ENCODE results near the gene SLC22A17. TPM values are rescaled to one million over a fixed set of nuclear protein-coding genes. Genes with fewer than 3 reads are reported as not detected.
A peak's percentile ranks its signal among the peaks of the same experiment; 100 is the strongest.

Gene SLC22A17
- total and polyA plus RNA-seq, 2 of the 13 experiments (the other 11 are each of a cell fraction or from before 2014, with no cell fraction given) = 0.95 to 1.1 TPM

GRCh38 chr14:23301288-23301968 lies 51.3 kb downstream of the SLC22A17 start (continued):
- peak; percentile 71 for TF ChIP-seq NFAT5 (CRISPR knock-in tag; IDR thresholded peaks at IDR 0.05)
- TF ChIP-seq AGO1 (IDR thresholded peaks at IDR 0.05; ENCODE audit: low read depth, low read length, poor library complexity, severe bottlenecking) = peak; percentile 89
- no peak; the same call in 1 of the 2 replicates for TF ChIP-seq ISX (CRISPR knock-in tag; conservative IDR thresholded peaks at IDR 0.05)
- TF ChIP-seq MLX (CRISPR knock-in tag; IDR thresholded peaks at IDR 0.05) = peak; percentile 90
- TF ChIP-seq SPEN (CRISPR knock-in tag; IDR thresholded peaks at IDR 0.05; ENCODE audit: low read depth) = peak; percentile 96
- peak; percentile 98 for TF ChIP-seq HOXA3 (CRISPR knock-in tag; IDR thresholded peaks at IDR 0.05)
- 0 out of 2 replicates have a peak, but pooled peaks have one; percentile 61 for TF ChIP-seq ZNF720 (CRISPR knock-in tag; IDR thresholded peaks at IDR 0.05)
- TF ChIP-seq PTBP1 (IDR thresholded peaks at IDR 0.05; ENCODE audit: low read depth, low read length, poor library complexity, severe bottlenecking) = peak; percentile 90
- TF ChIP-seq CENPT (CRISPR knock-in tag; IDR thresholded peaks at IDR 0.05; ENCODE audit: low read depth) = peak; percentile 92
- TF ChIP-seq IRX3 (CRISPR knock-in tag; IDR thresholded peaks at IDR 0.05; ENCODE audit: borderline replicate concordance, low read depth) = peak; percentile 62; the same call in 1 of the 2 replicates
- TF ChIP-seq CREB1 (IDR thresholded peaks at IDR 0.05) = peak; percentile 84
- no peak for TF ChIP-seq CREB1 (CRISPR knock-in tag; IDR thresholded peaks at IDR 0.05)
- TF ChIP-seq, protein P1, sequence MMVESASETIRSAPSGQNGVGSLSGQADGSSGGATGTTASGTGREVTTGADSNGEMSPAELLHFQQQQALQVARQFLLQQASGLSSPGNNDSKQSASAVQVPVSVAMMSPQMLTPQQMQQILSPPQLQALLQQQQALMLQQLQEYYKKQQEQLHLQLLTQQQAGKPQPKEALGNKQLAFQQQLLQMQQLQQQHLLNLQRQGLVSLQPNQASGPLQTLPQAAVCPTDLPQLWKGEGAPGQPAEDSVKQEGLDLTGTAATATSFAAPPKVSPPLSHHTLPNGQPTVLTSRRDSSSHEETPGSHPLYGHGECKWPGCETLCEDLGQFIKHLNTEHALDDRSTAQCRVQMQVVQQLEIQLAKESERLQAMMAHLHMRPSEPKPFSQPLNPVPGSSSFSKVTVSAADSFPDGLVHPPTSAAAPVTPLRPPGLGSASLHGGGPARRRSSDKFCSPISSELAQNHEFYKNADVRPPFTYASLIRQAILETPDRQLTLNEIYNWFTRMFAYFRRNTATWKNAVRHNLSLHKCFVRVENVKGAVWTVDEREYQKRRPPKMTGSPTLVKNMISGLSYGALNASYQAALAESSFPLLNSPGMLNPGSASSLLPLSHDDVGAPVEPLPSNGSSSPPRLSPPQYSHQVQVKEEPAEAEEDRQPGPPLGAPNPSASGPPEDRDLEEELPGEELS (CRISPR knock-in tag; IDR thresholded peaks at IDR 0.05) = peak; percentile 78
- no peak for TF ChIP-seq ZNF326 (CRISPR knock-in tag; IDR thresholded peaks at IDR 0.05; ENCODE audit: borderline replicate concordance)
- TF ChIP-seq ZFP41 (CRISPR knock-in tag; IDR thresholded peaks at IDR 0.05; ENCODE audit: borderline replicate concordance) = no peak
- peak; percentile 89 for TF ChIP-seq STAT5B (CRISPR knock-in tag; IDR thresholded peaks at IDR 0.05)
- TF ChIP-seq SIN3A (IDR thresholded peaks at IDR 0.05; ENCODE audit: borderline replicate concordance, low read depth, low read length) = peak; percentile 94; the same call in 1 of the 2 replicates
- TF ChIP-seq ZNF343 (CRISPR knock-in tag; IDR thresholded peaks at IDR 0.05) = no peak
- peak; percentile 53; the same call in 1 of the 2 replicates for TF ChIP-seq ZBTB1 (CRISPR knock-in tag; IDR thresholded peaks at IDR 0.05; ENCODE audit: borderline replicate concordance)
